CD4-positive, alpha-beta T cell (primary cell): Measurements from ENCODE around the gene PRR16. TPM values are rescaled to one million over a fixed set of nuclear protein-coding genes. Genes with fewer than 3 reads are reported as not detected.

Experiments used
- ATAC-seq: fragments of 200-7000 bp; cut with Tn5 transposase; one replicate; pipeline ENCODE4 v1.10.0; 2022; ENCODE audit warnings: mild to moderate bottlenecking; ENCODE audit not compliant: poor library complexity
- CTCF ChIA-PET: fragments of 350-600 bp; sonication (Branson Sonifier 250); formaldehyde crosslinking; loops from one replicate; lab custom pipeline; 2021; ENCODE audit warnings: antibody characterized with exemption, inconsistent platforms; lab: Charles Lee
- POLR2A ChIA-PET: fragments of 350-600 bp; sonication (Branson Sonifier 250); formaldehyde crosslinking; loops from one replicate; lab custom pipeline; 2021; ENCODE audit warnings: antibody characterized with exemption, inconsistent platforms; lab: Charles Lee
- DNase-seq, 14 experiments: peaks; one replicate each; pipeline ENCODE4 v3.0.0-alpha.2; 2013 to 2020; ENCODE audit warnings: mixed read lengths in 2 of 14
- H3K27ac ChIP-seq, 2 donors: one replicate each; pipeline versions ENCODE4 v1.5.1 to v1.7.0; 2013; ENCODE audit warnings: low read length in 2 of 2, low read depth in 1 of 2, mild to moderate bottlenecking in 1 of 2
- H3K27me3 ChIP-seq, 2 experiments: 1 replicate in 1 of 2; 2 replicates in 1 of 2; pipeline versions ENCODE4 v1.6.1 to v1.7.0; 2013; ENCODE audit warnings: low read length in 2 of 2, control low read depth in 1 of 2, mild to moderate bottlenecking in 1 of 2, moderate library complexity in 1 of 2; ENCODE audit not compliant: insufficient read depth in 2 of 2, control insufficient read depth in 1 of 2
- H3K36me3 ChIP-seq: one replicate; pipeline ENCODE4 v1.6.1; 2013; ENCODE audit warnings: low read length, control low read depth; ENCODE audit not compliant: insufficient read depth
- H3K4me1 ChIP-seq: one replicate; pipeline ENCODE4 v1.6.1; 2013; ENCODE audit warnings: low read length, control low read depth; ENCODE audit not compliant: insufficient read depth
- H3K4me3 ChIP-seq: one replicate; pipeline ENCODE4 v1.5.1; 2013; ENCODE audit warnings: mild to moderate bottlenecking, low read length, moderate library complexity
- H3K9me3 ChIP-seq, 2 experiments: 1 replicate in 1 of 2; 2 replicates in 1 of 2; pipeline versions ENCODE4 v1.6.1 to v1.7.0; 2013; ENCODE audit warnings: low read length in 2 of 2, mild to moderate bottlenecking in 2 of 2, control low read depth in 1 of 2, moderate library complexity in 1 of 2; ENCODE audit not compliant: control insufficient read depth in 1 of 2, insufficient read depth in 1 of 2
- H3K27ac Mint-ChIP-seq: one replicate; pipeline ENCODE4 v1.8.0; 2020; ENCODE audit warnings: mixed read lengths
- H3K27me3 Mint-ChIP-seq: one replicate; pipeline ENCODE4 v1.8.0; 2021; ENCODE audit warnings: mixed read lengths
- H3K36me3 Mint-ChIP-seq: one replicate; pipeline ENCODE4 v1.8.0; 2021; ENCODE audit warnings: low read depth, mixed read lengths
- H3K4me1 Mint-ChIP-seq: one replicate; pipeline ENCODE4 v1.8.0; 2021; ENCODE audit warnings: low read depth, mixed read lengths
- H3K4me3 Mint-ChIP-seq: one replicate; pipeline ENCODE4 v1.8.0; 2020; ENCODE audit warnings: mild to moderate bottlenecking, mixed read lengths
- H3K9me3 Mint-ChIP-seq: one replicate; pipeline ENCODE4 v1.8.0; 2020; ENCODE audit warnings: mixed read lengths
- CTCF ChIP-seq: fragments of 200-600 bp; IDR thresholded peaks from one replicate; pipeline ENCODE4 v1.8.0; 2022; ENCODE audit warnings: antibody characterized with exemption, mild to moderate bottlenecking
- intact Hi-C, 2 experiments: fragments of 100-400 bp; cut with DNase I in 1 of 2; cut with micrococcal nuclease in 1 of 2; formaldehyde crosslinking; loops; one replicate each; pipeline versions ENCODE4 v1.15.1 to v1.9.0; 2023 to 2025; cut with DNase I, micrococcal nuclease
- total RNA-seq, 174 experiments: library from RNA in 2 of 174; stranded (reverse) in 2 of 174; gene quantifications; one replicate each; pipeline ENCODE4 v1.2.3 and lab custom pipeline; 2021 to 2026

The PRR16 gene
- total RNA-seq, 2 experiments from 2014 or later = not detected

GRCh38 chr5:120446068-120446492, 18.0 kb upstream of the PRR16 start:
- H3K9me3 ChIP-seq = peaks cover 0 to 3% of the 10 kb centered on the region in 2 experiments
- Mint-ChIP-seq H3K27me3 (no peaks in the 10 kb centered on the region), H3K36me3 (no peaks in the 10 kb centered on the region), H3K9me3 (no peaks in the 10 kb centered on the region), H3K4me3 (no peak overlapping the region), H3K4me1 (no peaks in the 10 kb centered on the region), H3K27ac (no peak overlapping the region)
- no peak overlapping the region for H3K27ac ChIP-seq
- POLR2A ChIA-PET = no interaction called here
- ATAC-seq (no peak), DNase-seq (no peak)
- H3K36me3 ChIP-seq = no peaks in the 10 kb centered on the region
- CTCF ChIA-PET = no interaction called here
- no peaks in the 10 kb centered on the region for H3K27me3 ChIP-seq
- H3K4me3 ChIP-seq = no peak overlapping the region
- intact Hi-C loops = no loop called here
- TF ChIP-seq CTCF = no peak
- H3K4me1 ChIP-seq = no peaks in the 10 kb centered on the region

- no peak for TF ChIP-seq CTCF
- Mint-ChIP-seq H3K9me3 (no peaks in the 10 kb centered on the region), H3K27me3 (no peaks in the 10 kb centered on the region), H3K4me3 (no peak overlapping the region), H3K36me3 (no peaks in the 10 kb centered on the region), H3K27ac (no peak overlapping the region), H3K4me1 (no peaks in the 10 kb centered on the region)
- H3K27ac ChIP-seq = no peak overlapping the region
- H3K9me3 ChIP-seq = peaks cover 0 to 8% of the 10 kb centered on the region in 2 experiments
- no peaks in the 10 kb centered on the region for H3K36me3 ChIP-seq
- no peaks in the 10 kb centered on the region for H3K4me1 ChIP-seq
- ChIA-PET POLR2A (no interaction called here), CTCF (no interaction called here)
- no peak overlapping the region for H3K4me3 ChIP-seq
- intact Hi-C loops = no loop called here
- no peak for ATAC-seq
- no peaks in the 10 kb centered on the region for H3K27me3 ChIP-seq
- DNase-seq = no peak
Observed at GRCh38 chr5:120446901-120447300, 17.2 kb upstream of the PRR16 start.

- no peak for ATAC-seq
- no peak for TF ChIP-seq CTCF
- Mint-ChIP-seq H3K9me3 (no peaks in the 10 kb centered on the region), H3K4me1 (no peaks in the 10 kb centered on the region), H3K27ac (no peak overlapping the region), H3K36me3 (no peaks in the 10 kb centered on the region), H3K27me3 (no peaks in the 10 kb centered on the region), H3K4me3 (no peak overlapping the region)
- POLR2A ChIA-PET = no interaction called here
- Histone ChIP-seq H3K4me3 (no peak overlapping the region), H3K27ac (no peak overlapping the region), H3K4me1 (no peaks in the 10 kb centered on the region), H3K9me3 (peaks cover 0 to 8% of the 10 kb centered on the region in 2 experiments), H3K36me3 (no peaks in the 10 kb centered on the region), H3K27me3 (no peaks in the 10 kb centered on the region)
- intact Hi-C loops = no loop called here
- no peak for DNase-seq
- CTCF ChIA-PET = no interaction called here
Observed at GRCh38 chr5:120447706-120448239, 16.3 kb upstream of the PRR16 start.
